Measurements from ENCODE around the gene EEF1G. TPM values are rescaled to one million over a fixed set of nuclear protein-coding genes. Genes with fewer than 3 reads are reported as not detected.
"Not testable (repeated sequence)": the region's sequence is repeated elsewhere in the genome, so short reads cannot be mapped to it uniquely, and the experiment has no call there.

The EEF1G gene
- total RNA-seq, 2 experiments from 2014 or later, result 1,239 to 1,470 TPM

DNA sequence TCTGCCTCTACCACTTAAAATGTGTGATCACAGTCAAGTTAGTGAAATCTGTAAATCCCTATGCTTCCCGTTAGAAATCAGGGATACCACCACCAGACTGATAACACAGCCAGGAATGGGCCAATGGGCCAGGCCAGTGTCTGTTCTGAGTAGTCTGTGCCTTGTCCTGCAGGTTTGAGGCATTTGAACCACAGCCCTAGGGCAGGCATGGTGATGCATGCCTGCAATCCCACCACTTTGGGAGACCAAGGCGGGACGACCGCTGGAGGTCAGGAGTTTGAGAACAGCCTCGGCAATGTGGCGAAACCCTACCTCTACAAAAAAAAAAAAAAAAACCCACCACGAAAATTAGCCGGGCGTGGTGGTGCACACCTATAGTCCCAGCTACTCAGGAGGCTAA is 15.0 kb downstream of the EEF1G start:
- peak overlapping the region; percentile 99 for H3K27ac Mint-ChIP-seq
- no peak overlapping the region for H3K4me3 Mint-ChIP-seq
- H3K9me3 Mint-ChIP-seq, result no peaks in the 10 kb centered on the region
- DNase-seq, result no peak
- POLR2A ChIA-PET, result interaction anchor here (1.1 kb wide), 1 partner anchor 12 kb away, joined by 4 read pairs; the partner anchor contains the start of gene AHNAK
- CTCF ChIA-PET, result interaction anchor here (0.9 to 11.8 kb wide), 5 partner anchors 8 to 136 kb away, joined by 3 to 85 read pairs (median 4); partner anchors contain the start of genes AHNAK and TUT1
- H3K27me3 Mint-ChIP-seq, result no peaks in the 10 kb centered on the region
- H3K36me3 Mint-ChIP-seq (ENCODE audit: low read depth), result peaks cover 42% of the 10 kb centered on the region
- peaks cover 80% of the 10 kb centered on the region for H3K4me1 Mint-ChIP-seq

DNA sequence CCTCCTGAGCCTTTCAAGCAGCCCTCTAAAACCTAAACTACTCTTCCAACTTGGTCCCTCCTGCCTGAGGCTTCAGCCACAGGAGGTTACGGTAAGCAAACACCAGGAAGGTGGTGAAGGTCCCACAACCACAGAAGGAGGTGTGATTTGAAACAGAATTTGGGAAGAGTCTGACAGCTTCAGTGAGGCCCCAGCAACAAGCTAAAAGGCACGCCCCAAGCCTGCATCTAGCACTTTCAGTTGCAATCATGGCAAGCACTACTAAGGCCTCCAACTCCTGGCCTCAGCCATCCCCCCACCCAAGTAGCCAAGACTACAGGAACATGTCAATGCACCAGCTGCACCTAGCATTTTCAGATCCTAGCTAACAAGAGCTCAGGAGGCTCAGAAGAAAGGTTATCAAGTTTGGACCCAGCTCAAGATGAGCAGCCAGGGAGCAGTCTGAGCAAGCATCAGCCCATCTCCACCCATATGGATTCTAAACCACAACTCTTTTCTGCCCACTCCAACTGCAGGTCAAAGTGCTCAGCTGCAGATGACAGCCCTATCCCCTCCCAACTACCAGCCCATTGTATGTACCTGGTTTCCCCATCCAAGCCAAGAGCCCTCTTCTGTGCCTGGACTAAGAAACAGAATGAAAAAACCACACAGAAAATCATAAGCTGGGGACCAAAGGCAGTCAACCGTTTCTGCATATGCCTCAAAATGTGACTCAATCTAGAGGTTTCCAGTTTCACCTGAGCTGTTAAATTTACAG is 16.6 kb downstream of the EEF1G start:
- peaks cover 36% of the 10 kb centered on the region for H3K36me3 Mint-ChIP-seq (ENCODE audit: low read depth)
- H3K9me3 Mint-ChIP-seq, result no peaks in the 10 kb centered on the region
- H3K27me3 Mint-ChIP-seq, result no peaks in the 10 kb centered on the region
- CTCF ChIA-PET, result interaction anchor here (0.6 to 11.8 kb wide), 11 partner anchors 12 to 324 kb away, joined by 3 to 85 read pairs (median 3); partner anchors contain the start of genes AHNAK, SLC3A2 and TUT1
- POLR2A ChIA-PET, result interaction anchor here (0.6 to 1.5 kb wide), 5 partner anchors 13 to 45 kb away, joined by 3 to 7 read pairs (median 5); partner anchors contain the start of genes EEF1G, MTA2 and TUT1
- peak overlapping the region; percentile 75 for H3K4me3 Mint-ChIP-seq
- peaks cover 92% of the 10 kb centered on the region for H3K4me1 Mint-ChIP-seq
- peak overlapping the region; percentile 99 for H3K27ac Mint-ChIP-seq
- DNase-seq, result peak; percentile 87

DNA sequence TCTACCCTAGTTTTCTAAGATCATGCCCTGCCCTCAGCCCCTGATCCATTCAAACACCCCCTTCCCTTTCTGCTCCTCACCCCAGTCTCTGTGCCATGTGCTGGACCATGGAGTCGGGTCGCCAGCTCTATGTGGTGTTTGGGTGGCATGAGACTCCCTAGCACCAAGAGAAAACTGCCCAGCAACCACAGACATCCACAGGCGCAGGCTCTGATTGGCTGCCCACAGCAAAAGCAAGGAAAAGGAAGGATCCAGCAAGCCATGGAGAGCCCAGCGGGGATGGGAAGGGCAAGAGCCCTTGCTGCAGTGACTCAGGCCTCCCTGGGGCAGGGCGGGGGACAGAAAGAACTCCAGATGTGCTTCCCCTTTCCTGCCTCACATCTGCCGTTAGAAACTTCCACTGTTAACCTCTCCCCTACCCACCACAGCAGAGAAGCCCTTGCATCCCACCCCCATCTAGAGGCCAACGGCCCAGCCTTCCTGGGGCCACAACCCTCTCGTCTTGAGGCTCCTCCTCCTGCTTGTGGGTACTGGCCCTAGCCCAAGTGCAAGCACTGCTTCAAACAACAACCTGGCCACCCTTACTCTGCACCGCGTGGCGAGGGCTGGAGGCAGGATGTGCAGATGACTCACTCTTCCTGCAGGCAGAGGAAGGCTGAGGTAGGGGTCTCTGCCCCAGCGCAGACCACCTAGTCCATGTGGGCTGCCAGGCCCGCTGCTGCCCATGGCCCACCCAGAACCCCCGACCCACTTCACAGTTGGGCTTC is 17.4 kb downstream of the EEF1G start:
- peaks cover 95% of the 10 kb centered on the region for H3K4me1 Mint-ChIP-seq
- ChIA-PET CTCF (interaction anchor here (0.7 to 11.8 kb wide), 9 partner anchors 13 to 166 kb away, joined by 3 to 85 read pairs (median 5); partner anchors contain the start of genes AHNAK and TUT1), POLR2A (interaction anchor here (1.1 to 1.5 kb wide), 4 partner anchors 9 to 35 kb away, joined by 3 to 7 read pairs (median 5); partner anchors contain the start of genes AHNAK, EEF1G and TUT1)
- peak overlapping the region; percentile 75 for H3K4me3 Mint-ChIP-seq
- H3K36me3 Mint-ChIP-seq (ENCODE audit: low read depth), result peaks cover 31% of the 10 kb centered on the region
- H3K27me3 Mint-ChIP-seq, result no peaks in the 10 kb centered on the region
- DNase-seq, result peak; percentile 92
- peak overlapping the region; percentile 99 for H3K27ac Mint-ChIP-seq
- no peaks in the 10 kb centered on the region for H3K9me3 Mint-ChIP-seq

DNA sequence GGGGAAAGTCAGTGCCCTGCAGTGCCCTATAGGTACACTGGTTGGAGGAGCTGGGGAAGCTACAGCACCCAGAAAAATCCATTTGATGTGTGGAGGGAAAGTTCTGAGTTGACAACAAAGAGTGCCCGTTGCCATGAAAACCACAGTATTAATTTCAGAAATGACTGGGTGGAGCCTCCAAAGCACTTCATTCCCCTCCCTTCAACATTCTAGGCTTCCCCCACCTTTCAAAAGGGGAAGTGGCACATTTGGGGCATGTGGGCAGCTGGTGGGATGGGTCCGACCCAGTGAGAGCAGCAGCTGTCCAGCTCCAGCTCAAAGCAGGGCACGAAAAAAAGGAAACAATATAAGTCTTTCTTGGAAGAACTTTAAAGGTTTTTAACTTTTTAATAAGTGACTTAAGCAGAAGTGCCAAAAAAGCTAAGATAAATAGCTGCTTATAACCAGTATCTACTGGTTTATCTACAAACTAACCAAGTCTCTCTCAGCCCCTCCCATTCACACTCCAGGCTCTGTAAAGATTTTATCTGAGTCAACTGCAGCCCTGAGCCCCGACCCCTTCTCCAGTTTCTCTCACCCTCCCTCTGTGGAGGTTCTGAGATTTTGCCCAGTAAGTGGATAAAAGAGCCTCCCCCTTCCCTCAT is 18.1 kb downstream of the EEF1G start:
- H3K4me3 Mint-ChIP-seq, result peak overlapping the region; percentile 75
- H3K27me3 Mint-ChIP-seq, result no peaks in the 10 kb centered on the region
- H3K9me3 Mint-ChIP-seq, result no peaks in the 10 kb centered on the region
- H3K27ac Mint-ChIP-seq, result peak overlapping the region; percentile 99
- peak; percentile 82 for DNase-seq
- H3K4me1 Mint-ChIP-seq, result peaks cover 96% of the 10 kb centered on the region
- ChIA-PET POLR2A (interaction anchor here (1.3 kb wide), 1 partner anchor 9 kb away, joined by 5 read pairs; the partner anchor contains the start of gene AHNAK), CTCF (interaction anchor here (0.6 to 11.8 kb wide), 7 partner anchors 12 to 1651 kb away, joined by 3 to 85 read pairs (median 6); partner anchors contain the start of genes AHNAK, FERMT3 and TUT1)
- H3K36me3 Mint-ChIP-seq (ENCODE audit: low read depth), result peaks cover 28% of the 10 kb centered on the region

GRCh38 chr11:62554387-62555167 is 19.1 kb downstream of the EEF1G start:
- ChIA-PET CTCF (interaction anchor here (0.7 to 11.8 kb wide), 6 partner anchors 11 to 160 kb away, joined by 3 to 85 read pairs (median 32); partner anchors contain the start of genes AHNAK and TUT1), POLR2A (interaction anchor here (1.3 kb wide), 1 partner anchor 8 kb away, joined by 5 read pairs; the partner anchor contains the start of gene AHNAK)
- Mint-ChIP-seq H3K4me1 (peaks cover 96% of the 10 kb centered on the region), H3K27me3 (peaks cover 2% of the 10 kb centered on the region), H3K9me3 (no peaks in the 10 kb centered on the region), H3K4me3 (peak overlapping the region; percentile 75), H3K36me3 (ENCODE audit: low read depth) (peaks cover 18% of the 10 kb centered on the region), H3K27ac (peak overlapping the region; percentile 99)
- DNase-seq, result no peak

GRCh38 chr11:62553839-62554361 is 19.8 kb downstream of the EEF1G start:
- POLR2A ChIA-PET, result interaction anchor here (1.4 kb wide), 1 partner anchor 10 kb away, joined by 4 read pairs; no protein-coding TSS in a partner anchor
- peak overlapping the region; percentile 99 for H3K27ac Mint-ChIP-seq
- no peak overlapping the region for H3K4me3 Mint-ChIP-seq
- CTCF ChIA-PET, result interaction anchor here (1.6 to 11.8 kb wide), 3 partner anchors 10 to 132 kb away, joined by 6 to 85 read pairs (median 57); no protein-coding TSS in a partner anchor
- no peaks in the 10 kb centered on the region for H3K9me3 Mint-ChIP-seq
- no peak for DNase-seq
- peaks cover 11% of the 10 kb centered on the region for H3K36me3 Mint-ChIP-seq (ENCODE audit: low read depth)
- peaks cover 90% of the 10 kb centered on the region for H3K4me1 Mint-ChIP-seq
- peaks cover 2% of the 10 kb centered on the region for H3K27me3 Mint-ChIP-seq

- Mint-ChIP-seq H3K4me1 (peaks cover 88% of the 10 kb centered on the region), H3K27ac (peak overlapping the region; percentile 99), H3K27me3 (peaks cover 2% of the 10 kb centered on the region), H3K4me3 (peak overlapping the region; percentile 33), H3K9me3 (no peaks in the 10 kb centered on the region), H3K36me3 (ENCODE audit: low read depth) (peaks cover 9% of the 10 kb centered on the region)
- peak; percentile 70 for DNase-seq
- ChIA-PET POLR2A (interaction anchor here (0.5 to 1.4 kb wide), 3 partner anchors 9 to 126 kb away, joined by 3 to 4 read pairs (median 4); partner anchors contain the start of gene EEF1G), CTCF (interaction anchor here (0.6 to 11.8 kb wide), 6 partner anchors 10 to 159 kb away, joined by 3 to 85 read pairs (median 8); no protein-coding TSS in a partner anchor)
Measured at GRCh38 chr11:62553080-62553838, 20.4 kb downstream of the EEF1G start.

DNA sequence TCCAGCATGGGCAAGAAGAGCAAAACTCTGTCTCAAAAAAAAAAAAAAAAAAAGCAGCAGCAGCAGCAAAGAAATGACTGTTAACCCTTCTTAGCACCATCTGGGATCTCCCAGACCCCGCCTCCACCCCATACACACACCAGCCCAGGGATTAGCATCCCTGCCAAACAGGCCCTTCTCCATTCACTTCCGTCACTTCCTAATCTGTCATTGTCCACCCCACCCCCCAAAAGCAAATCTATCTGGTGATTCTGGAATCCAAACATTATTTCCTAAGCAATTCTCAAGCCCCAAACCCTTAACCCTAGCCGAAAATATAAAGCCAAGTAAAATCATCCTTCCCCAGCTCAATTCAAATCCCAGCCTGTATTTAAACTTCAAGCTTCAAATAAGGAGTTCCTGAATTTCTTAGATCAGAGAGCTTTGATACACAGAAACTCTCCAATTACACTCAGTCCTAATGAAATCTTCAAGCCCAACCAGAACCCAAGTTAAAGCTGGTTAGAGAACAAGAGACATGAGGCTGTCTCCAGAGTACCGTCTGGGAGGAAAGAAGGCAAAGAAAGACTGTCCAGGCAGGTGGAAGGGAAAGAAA is 21.1 kb downstream of the EEF1G start:
- Mint-ChIP-seq H3K27ac (peak overlapping the region; percentile 99), H3K9me3 (no peaks in the 10 kb centered on the region), H3K36me3 (ENCODE audit: low read depth) (peaks cover 6% of the 10 kb centered on the region), H3K4me1 (peaks cover 89% of the 10 kb centered on the region), H3K4me3 (peak overlapping the region; percentile 33), H3K27me3 (peaks cover 9% of the 10 kb centered on the region)
- ChIA-PET POLR2A (interaction anchor here (0.6 to 1.4 kb wide), 4 partner anchors 8 to 119 kb away, joined by 3 to 4 read pairs (median 4); partner anchors contain the start of genes EEF1G and UQCC3), CTCF (interaction anchor here (1.2 to 11.8 kb wide), 7 partner anchors 8 to 158 kb away, joined by 3 to 85 read pairs (median 10); partner anchors contain the start of gene EEF1G)
- no peak for DNase-seq

- POLR2A ChIA-PET; DNase-seq; H3K36me3 Mint-ChIP-seq (ENCODE audit: low read depth); H3K4me3 Mint-ChIP-seq; H3K9me3 Mint-ChIP-seq: not testable (repeated sequence)
- Mint-ChIP-seq H3K27ac (peak overlapping the region; percentile 99), H3K27me3 (peaks cover 11% of the 10 kb centered on the region), H3K4me1 (peaks cover 73% of the 10 kb centered on the region)
- CTCF ChIA-PET, result interaction anchor here (0.7 to 4.3 kb wide), 5 partner anchors 7 to 126 kb away, joined by 4 to 57 read pairs (median 14); partner anchors contain the start of gene TUT1
Measured at GRCh38 chr11:62550478-62550877, 23.2 kb downstream of the EEF1G start.

Measured in activated CD4-positive, alpha-beta T cell treated with anti-CD3 and anti-CD28 coated beads, Interleukin-2, amount 10 ng/mL, durations not matched to agents 7 days and 5 days (primary cell).